HCT116 (cell line): ENCODE data around the gene AUTS2.

ENCODE experiments used
- CEBPB ChIP-seq: IDR thresholded peaks from 2 replicates; pipeline ENCODE4 v1.6.1; 2012; ENCODE audit warnings: low read depth
- CTCF ChIP-seq, 3 experiments: fragments of 200-600 bp in 1 of 3; sonication (generic) in 1 of 3; IDR thresholded peaks in 2 of 3; conservative IDR thresholded peaks in 1 of 3; 2 replicates each; pipeline ENCODE4 v1.5.1; 2012 to 2017; ENCODE audit warnings: low read depth in 2 of 3, low read length in 2 of 3, antibody characterized with exemption in 1 of 3, borderline replicate concordance in 1 of 3, control low read depth in 1 of 3, mild to moderate bottlenecking in 1 of 3, mixed read lengths in 1 of 3, mixed run types in 1 of 3, moderate library complexity in 1 of 3; ENCODE audit not compliant: insufficient read depth in 1 of 3
- EZH2 ChIP-seq: fragments of 200-600 bp; sonication (generic); IDR thresholded peaks from 2 replicates; pipeline ENCODE4 v1.6.1; 2017; ENCODE audit warnings: antibody characterized with exemption, mixed run types
- EZH2phosphoT487 ChIP-seq: fragments of 200-600 bp; IDR thresholded peaks from 2 replicates; pipeline ENCODE4 v1.6.1; 2018; ENCODE audit warnings: antibody characterized with exemption, borderline replicate concordance
- JUND ChIP-seq: IDR thresholded peaks from 2 replicates; pipeline ENCODE4 v1.6.1; 2012
- MAX ChIP-seq: IDR thresholded peaks from 2 replicates; pipeline ENCODE4 v1.6.1; 2012
- POLR2A ChIP-seq: IDR thresholded peaks from 2 replicates; pipeline ENCODE4 v1.7.0; 2011; ENCODE audit warnings: borderline replicate concordance; ENCODE audit not compliant: insufficient read depth, insufficient read length; ENCODE audit errors: extremely low read depth
- RAD21 ChIP-seq: IDR thresholded peaks from 2 replicates; pipeline ENCODE4 v1.6.1; 2012; ENCODE audit warnings: low read depth, mild to moderate bottlenecking
- REST ChIP-seq: IDR thresholded peaks from 2 replicates; pipeline ENCODE4 v1.6.1; 2012; ENCODE audit warnings: low read depth
- SIN3A ChIP-seq: IDR thresholded peaks from 2 replicates; pipeline ENCODE4 v1.6.1; 2012; ENCODE audit warnings: low read depth
- SP1 ChIP-seq: IDR thresholded peaks from 2 replicates; pipeline ENCODE4 v1.6.1; 2012; ENCODE audit warnings: low read depth
- SRF ChIP-seq: IDR thresholded peaks from 2 replicates; pipeline ENCODE4 v1.6.1; 2012; ENCODE audit warnings: low read depth
- YY1 ChIP-seq: IDR thresholded peaks from 2 replicates; pipeline ENCODE4 v1.6.1; 2011; ENCODE audit warnings: low read length, low read depth, moderate library complexity, mild to moderate bottlenecking; ENCODE audit not compliant: insufficient replicate concordance; ENCODE audit errors: extremely low read depth
- ZBTB33 ChIP-seq: IDR thresholded peaks from 2 replicates; pipeline ENCODE4 v1.6.1; 2011; ENCODE audit warnings: mild to moderate bottlenecking, low read length, moderate library complexity; ENCODE audit not compliant: insufficient replicate concordance; ENCODE audit errors: extremely low read depth

GRCh38 chr7:69827558-69827957, 229.3 kb downstream of the AUTS2 start:
- no peak for TF ChIP-seq ZBTB33
- TF ChIP-seq EZH2 = no peak
- no peak for TF ChIP-seq MAX
- no peak for TF ChIP-seq CTCF (IDR thresholded peaks at IDR 0.05 in 2 of 3, conservative IDR thresholded peaks at IDR 0.05 in 1 of 3; ENCODE audit: borderline replicate concordance in 1 of 3, insufficient read depth in 1 of 3, low read depth in 2 of 3, low read length in 2 of 3)
- TF ChIP-seq POLR2A = no peak
- no peak for TF ChIP-seq REST
- TF ChIP-seq SIN3A = no peak
- TF ChIP-seq RAD21 = no peak
- no peak for TF ChIP-seq CEBPB
- TF ChIP-seq EZH2phosphoT487 = no peak
- no peak for TF ChIP-seq SRF
- TF ChIP-seq YY1 = no peak
- TF ChIP-seq SP1 = no peak
- TF ChIP-seq JUND = no peak
